MM.1S (cell line): Measurements from ENCODE around the gene TRIM27.

ENCODE experiments used
- DNase-seq: peaks from one replicate; pipeline ENCODE4 v3.0.0-alpha.2; 2015
- H2AFZ ChIP-seq: fragments of 300-600 bp; sonication (generic); 2 replicates; pipeline ENCODE4 v1.6.0; 2016; ENCODE audit warnings: antibody characterized with exemption, low read length
- H3F3A ChIP-seq: fragments of 300-600 bp; sonication (generic); 2 replicates; pipeline ENCODE4 v1.6.1; 2016; ENCODE audit warnings: mild to moderate bottlenecking, antibody characterized with exemption, low read length, moderate library complexity, mixed read lengths; ENCODE audit not compliant: insufficient read depth
- H3K27ac ChIP-seq: fragments of 300-600 bp; sonication (generic); 2 replicates; pipeline ENCODE4 v1.5.1; 2016; ENCODE audit warnings: mild to moderate bottlenecking, low read length
- H3K27me3 ChIP-seq: fragments of 300-600 bp; sonication (generic); replicated peaks from 2 replicates; pipeline ENCODE4 v1.6.0; 2016; ENCODE audit warnings: low read length; ENCODE audit not compliant: insufficient read depth
- H3K36me3 ChIP-seq: fragments of 300-600 bp; sonication (generic); replicated peaks from 2 replicates; pipeline ENCODE4 v1.6.1; 2016; ENCODE audit warnings: mild to moderate bottlenecking, low read length, mixed read lengths; ENCODE audit not compliant: insufficient read depth
- H3K4me1 ChIP-seq: fragments of 300-600 bp; sonication (generic); 2 replicates; pipeline ENCODE4 v1.6.1; 2016; ENCODE audit warnings: low read length, mixed read lengths
- H3K4me2 ChIP-seq: fragments of 300-600 bp; sonication (generic); 2 replicates; pipeline ENCODE4 v1.6.0; 2016; ENCODE audit warnings: low read depth, low read length
- H3K4me3 ChIP-seq: fragments of 300-600 bp; sonication (generic); 2 replicates; pipeline ENCODE4 v1.5.1; 2016; ENCODE audit warnings: low read length, mixed read lengths
- H3K79me2 ChIP-seq: fragments of 300-600 bp; sonication (generic); 2 replicates; pipeline ENCODE4 v1.6.1; 2016; ENCODE audit warnings: mixed run types, low read length, mixed read lengths
- H3K9ac ChIP-seq: fragments of 300-600 bp; sonication (generic); 2 replicates; pipeline ENCODE4 v1.6.1; 2016; ENCODE audit warnings: low read length, mixed read lengths
- H3K9me2 ChIP-seq: fragments of 300-600 bp; sonication (generic); replicated peaks from 2 replicates; pipeline ENCODE4 v1.6.1; 2016; ENCODE audit warnings: mild to moderate bottlenecking, low read length, mixed read lengths; ENCODE audit not compliant: insufficient read depth
- H3K9me3 ChIP-seq: fragments of 300-600 bp; sonication (generic); replicated peaks from 2 replicates; pipeline ENCODE4 v1.6.1; 2016; ENCODE audit warnings: mild to moderate bottlenecking, low read length, mixed read lengths; ENCODE audit not compliant: insufficient read depth
- H4K20me1 ChIP-seq: fragments of 300-600 bp; sonication (generic); 2 replicates; pipeline ENCODE4 v1.6.1; 2016; ENCODE audit warnings: mild to moderate bottlenecking, low read length, moderate library complexity, mixed read lengths; ENCODE audit not compliant: insufficient read depth
- CTCF ChIP-seq: fragments of 300-600 bp; sonication (generic); IDR thresholded peaks from 2 replicates; pipeline ENCODE4 v1.5.1; 2016; ENCODE audit warnings: antibody characterized with exemption, low read length, mixed read lengths
- EZH2 ChIP-seq: fragments of 300-600 bp; sonication (generic); optimal IDR thresholded peaks from 2 replicates; pipeline ENCODE3; 2017; ENCODE audit warnings: low read depth, mild to moderate bottlenecking, antibody characterized with exemption, low read length, mixed read lengths
- EZH2phosphoT487 ChIP-seq: fragments of 300-600 bp; sonication (generic); IDR thresholded peaks from 2 replicates; pipeline ENCODE4 v1.6.1; 2018; ENCODE audit warnings: antibody characterized with exemption, low read length

TRIM27 gene

GRCh38 chr6:28945349-28945748 is 21.6 kb upstream of the TRIM27 start:
- H3K4me3 ChIP-seq = no peak overlapping the region
- no peaks in the 10 kb centered on the region for H3K9me3 ChIP-seq
- H3K27me3 ChIP-seq = 0 out of 2 replicates have a peak, but pooled peaks cover 12% of the 10 kb centered on the region
- H2AFZ ChIP-seq = no peak overlapping the region
- H3K9ac ChIP-seq = no peak overlapping the region
- DNase-seq = no peak
- peaks cover 12% of the 10 kb centered on the region; the same call in 1 of the 2 replicates for H3K4me1 ChIP-seq
- H4K20me1 ChIP-seq = no peaks in the 10 kb centered on the region
- no peak overlapping the region for H3K27ac ChIP-seq
- TF ChIP-seq EZH2 = no peak
- no peak for TF ChIP-seq CTCF
- TF ChIP-seq EZH2phosphoT487 = no peak
- H3K79me2 ChIP-seq = no peaks in the 10 kb centered on the region
- H3K9me2 ChIP-seq = no peaks in the 10 kb centered on the region
- no peaks in the 10 kb centered on the region for H3K36me3 ChIP-seq
- no peak overlapping the region for H3K4me2 ChIP-seq
- peaks cover 14% of the 10 kb centered on the region; the same call in 1 of the 2 replicates for H3F3A ChIP-seq

GRCh38 chr6:28944412-28944865 is 20.7 kb upstream of the TRIM27 start:
- H3K4me2 ChIP-seq = peak overlapping the region; percentile 61; the same call in 1 of the 2 replicates
- peak overlapping the region; percentile 60 for H3K4me3 ChIP-seq
- 0 out of 2 replicates have a peak, but pooled peaks cover 17% of the 10 kb centered on the region for H3K27me3 ChIP-seq
- no peak for TF ChIP-seq EZH2
- no peak for TF ChIP-seq CTCF
- no peak for TF ChIP-seq EZH2phosphoT487
- no peaks in the 10 kb centered on the region for H4K20me1 ChIP-seq
- no peaks in the 10 kb centered on the region for H3K9me3 ChIP-seq
- peak overlapping the region; percentile 19; the same call in 1 of the 2 replicates for H3K9ac ChIP-seq
- H2AFZ ChIP-seq = peak overlapping the region; percentile 20
- peak; percentile 75 for DNase-seq
- H3K4me1 ChIP-seq = peaks cover 14% of the 10 kb centered on the region; the same call in 1 of the 2 replicates
- no peaks in the 10 kb centered on the region for H3K79me2 ChIP-seq
- H3K27ac ChIP-seq = peak overlapping the region; percentile 3; the same call in 1 of the 2 replicates
- peaks cover 14% of the 10 kb centered on the region; the same call in 1 of the 2 replicates for H3F3A ChIP-seq
- H3K9me2 ChIP-seq = no peaks in the 10 kb centered on the region
- H3K36me3 ChIP-seq = no peaks in the 10 kb centered on the region

GRCh38 chr6:28943557-28944411 is 20.0 kb upstream of the TRIM27 start:
- no peaks in the 10 kb centered on the region for H3K36me3 ChIP-seq
- H3K9ac ChIP-seq = peak overlapping the region; percentile 19; the same call in 1 of the 2 replicates
- H3K9me2 ChIP-seq = no peaks in the 10 kb centered on the region
- peak overlapping the region; percentile 61 for H3K4me2 ChIP-seq
- H3K9me3 ChIP-seq = no peaks in the 10 kb centered on the region
- H3F3A ChIP-seq = peaks cover 14% of the 10 kb centered on the region; the same call in 1 of the 2 replicates
- no peaks in the 10 kb centered on the region for H3K79me2 ChIP-seq
- H2AFZ ChIP-seq = peak overlapping the region; percentile 20
- DNase-seq = peak; percentile 58
- H3K4me3 ChIP-seq = peak overlapping the region; percentile 60
- H3K27ac ChIP-seq = peak overlapping the region; percentile 3; the same call in 1 of the 2 replicates
- no peaks in the 10 kb centered on the region for H4K20me1 ChIP-seq
- no peak for TF ChIP-seq EZH2
- TF ChIP-seq CTCF = no peak
- no peak for TF ChIP-seq EZH2phosphoT487
- H3K4me1 ChIP-seq = peaks cover 14% of the 10 kb centered on the region; the same call in 1 of the 2 replicates
- H3K27me3 ChIP-seq = 0 out of 2 replicates have a peak, but pooled peaks cover 21% of the 10 kb centered on the region
